Stimulated activated CD8-positive, alpha-beta memory T cell treated with anti-CD3 and anti-CD28 coated beads, Interleukin-7, amount 100 ng/mL, for 1 hour (primary cell): ENCODE measurements around the gene COPS9.

ENCODE experiments used
- DNase-seq, 2 donors: peaks; one replicate each; pipeline ENCODE4 v3.0.0-alpha.2; 2020; ENCODE audit warnings: low read depth in 2 of 2

COPS9 gene

DNA sequence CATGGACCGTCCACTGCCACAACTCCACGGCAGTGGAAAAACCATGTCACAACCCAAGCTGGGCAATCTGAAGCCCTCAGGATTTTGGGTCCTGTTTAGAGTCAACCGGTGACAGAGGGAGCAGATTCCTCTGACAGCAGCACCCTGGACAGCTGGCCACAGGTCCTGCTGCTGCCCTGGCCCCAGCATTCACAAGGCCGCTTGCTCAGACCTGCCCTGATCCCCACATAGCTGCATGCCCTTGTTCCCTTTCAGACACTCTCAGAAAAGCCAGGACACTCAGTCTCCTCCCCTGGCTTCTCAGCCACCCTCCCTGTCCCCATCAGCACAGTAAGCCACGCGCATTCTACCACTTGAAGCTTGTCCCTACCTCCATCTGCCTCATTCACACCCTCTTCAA lies 1.6 kb downstream of the COPS9 start:
- no peak for DNase-seq

DNA sequence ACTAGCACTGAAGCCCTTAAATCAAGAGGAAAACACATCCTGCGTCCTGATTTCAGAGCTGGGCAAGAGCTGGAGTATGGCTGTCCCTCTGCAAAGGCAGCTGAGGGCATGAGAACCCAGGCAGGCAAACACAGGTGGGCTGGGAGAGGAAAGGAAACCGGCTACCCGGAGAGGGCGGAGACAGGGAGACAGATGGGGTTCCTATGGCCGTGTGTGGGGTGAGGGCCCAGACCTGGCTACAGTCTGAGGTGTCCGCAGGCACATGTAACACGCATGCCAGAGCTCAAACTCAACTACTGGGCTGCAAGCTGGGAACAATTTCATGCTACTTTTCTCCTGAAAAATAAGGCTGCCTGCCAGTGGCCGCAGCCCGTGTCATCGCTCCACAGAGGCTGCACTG lies 2.7 kb downstream of the COPS9 start:
- no peak for DNase-seq

DNA sequence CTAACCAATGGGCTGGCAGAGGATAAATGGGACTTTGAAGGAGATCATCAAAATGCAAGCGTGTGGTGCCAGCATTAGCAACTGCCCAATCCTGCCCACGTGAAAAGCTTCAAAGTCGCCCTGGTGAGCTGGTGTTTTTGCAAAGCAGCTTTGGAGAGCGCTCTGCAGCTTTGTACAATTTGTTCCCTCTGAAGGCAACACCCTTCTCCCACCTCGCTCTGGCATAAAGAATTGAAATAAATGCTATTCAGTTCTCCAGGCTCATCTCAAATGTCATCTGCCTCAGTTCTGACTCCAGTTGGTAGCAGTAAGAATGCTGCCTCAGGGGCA lies 3.5 kb downstream of the COPS9 start:
- no peak for DNase-seq

- no peak for DNase-seq
These were observed 4.0 kb downstream of the COPS9 start for GRCh38 chr2:240131941-240132650.

DNA sequence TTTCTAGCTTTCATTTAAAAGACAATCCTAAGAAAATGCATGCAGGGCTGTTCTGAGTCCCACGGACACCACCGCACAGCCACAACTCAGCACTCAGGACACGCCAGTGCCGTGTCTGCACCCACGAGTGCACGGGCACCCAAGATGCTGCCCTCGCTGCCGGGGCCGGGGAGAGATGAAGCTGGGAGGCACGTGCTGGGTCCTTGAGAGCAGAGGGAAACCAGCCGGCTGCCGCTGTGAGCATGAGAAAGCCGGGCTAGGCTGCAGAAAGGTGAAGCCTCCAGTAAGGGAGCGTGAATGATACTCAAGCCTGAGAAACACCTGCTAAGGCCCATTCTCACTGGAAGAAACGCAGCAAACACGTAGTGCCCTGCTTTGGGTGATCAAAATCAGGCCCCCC lies 4.8 kb downstream of the COPS9 start:
- no peak for DNase-seq

GRCh38 chr2:240130393-240131195 lies 5.5 kb downstream of the COPS9 start:
- DNase-seq = no peak

- DNase-seq = no peak
These were observed 6.2 kb downstream of the COPS9 start for GRCh38 chr2:240129731-240130392.

- no peak for DNase-seq
These were observed 6.8 kb downstream of the COPS9 start for GRCh38 chr2:240129311-240129710.

GRCh38 chr2:240128608-240129145 lies 7.4 kb downstream of the COPS9 start:
- DNase-seq = no peak

- DNase-seq = no peak
These were observed 8.0 kb downstream of the COPS9 start for GRCh38 chr2:240127911-240128607.

DNA sequence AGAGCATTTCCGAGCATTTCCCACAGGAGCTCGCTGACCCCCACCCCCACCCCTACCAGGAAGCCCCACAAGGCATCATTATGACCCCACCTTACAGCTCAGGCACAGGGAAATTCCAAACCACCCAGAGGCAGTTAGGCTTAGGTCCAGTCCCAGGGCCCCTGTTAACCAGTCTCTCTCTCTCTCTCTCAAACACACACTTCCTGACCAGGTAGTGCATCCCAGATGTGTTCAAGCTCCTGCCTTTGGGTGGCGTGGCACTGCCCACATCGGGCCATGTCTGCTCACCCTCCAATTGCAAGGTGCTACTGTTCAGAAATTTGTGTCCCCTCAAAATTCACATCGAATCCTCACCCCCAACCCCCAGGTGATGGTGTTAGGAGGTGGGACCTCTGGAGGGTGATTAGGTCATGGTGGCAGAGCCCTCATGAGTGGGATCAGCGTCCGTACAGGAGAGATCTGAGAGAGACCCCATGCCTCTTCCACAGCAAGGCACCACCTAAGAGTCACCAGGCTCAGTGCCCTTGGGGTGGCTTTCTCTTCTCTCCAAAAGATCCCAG lies 8.8 kb downstream of the COPS9 start:
- DNase-seq = no peak

DNA sequence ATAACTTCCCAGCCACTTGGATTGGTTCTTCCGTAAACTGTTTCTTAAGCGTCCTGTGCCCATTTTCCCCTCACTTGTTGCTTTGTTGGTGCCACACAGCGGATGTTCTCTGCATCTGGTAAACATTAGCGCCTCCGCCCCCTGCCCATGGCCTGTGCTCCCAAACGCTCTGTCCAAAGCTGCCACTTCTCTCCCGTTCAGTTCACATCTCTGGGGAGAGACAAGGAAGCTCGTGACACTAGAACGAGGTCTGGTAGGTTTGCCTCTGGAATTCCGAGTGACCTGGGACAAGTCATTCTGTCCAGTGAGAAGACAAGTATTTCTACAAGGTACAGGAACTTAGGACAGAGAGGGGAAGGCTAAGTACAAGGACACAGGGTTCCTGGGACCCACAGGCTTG lies 9.4 kb downstream of the COPS9 start:
- DNase-seq = no peak

- DNase-seq = no peak
These were observed 10.4 kb downstream of the COPS9 start for GRCh38 chr2:240125742-240126141.

DNA sequence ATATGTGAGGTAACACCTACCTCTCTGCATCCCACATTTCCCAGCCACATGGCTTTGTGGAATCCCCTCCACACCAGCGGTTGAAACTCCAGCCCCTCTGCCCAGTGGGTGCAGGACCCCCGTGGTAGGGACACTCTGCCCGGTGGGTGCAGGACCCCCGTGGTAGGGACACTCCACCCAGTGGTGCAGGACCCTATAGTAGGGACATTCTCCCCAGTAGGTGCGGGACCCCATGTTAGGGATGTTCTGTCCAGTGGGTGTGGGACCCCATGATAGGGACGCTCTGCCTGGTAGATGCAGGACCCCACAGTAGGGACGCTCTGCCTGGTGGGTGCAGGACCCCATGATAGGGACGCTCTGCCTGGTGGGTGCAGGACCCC lies 11.5 kb downstream of the COPS9 start:
- no peak for DNase-seq

DNA sequence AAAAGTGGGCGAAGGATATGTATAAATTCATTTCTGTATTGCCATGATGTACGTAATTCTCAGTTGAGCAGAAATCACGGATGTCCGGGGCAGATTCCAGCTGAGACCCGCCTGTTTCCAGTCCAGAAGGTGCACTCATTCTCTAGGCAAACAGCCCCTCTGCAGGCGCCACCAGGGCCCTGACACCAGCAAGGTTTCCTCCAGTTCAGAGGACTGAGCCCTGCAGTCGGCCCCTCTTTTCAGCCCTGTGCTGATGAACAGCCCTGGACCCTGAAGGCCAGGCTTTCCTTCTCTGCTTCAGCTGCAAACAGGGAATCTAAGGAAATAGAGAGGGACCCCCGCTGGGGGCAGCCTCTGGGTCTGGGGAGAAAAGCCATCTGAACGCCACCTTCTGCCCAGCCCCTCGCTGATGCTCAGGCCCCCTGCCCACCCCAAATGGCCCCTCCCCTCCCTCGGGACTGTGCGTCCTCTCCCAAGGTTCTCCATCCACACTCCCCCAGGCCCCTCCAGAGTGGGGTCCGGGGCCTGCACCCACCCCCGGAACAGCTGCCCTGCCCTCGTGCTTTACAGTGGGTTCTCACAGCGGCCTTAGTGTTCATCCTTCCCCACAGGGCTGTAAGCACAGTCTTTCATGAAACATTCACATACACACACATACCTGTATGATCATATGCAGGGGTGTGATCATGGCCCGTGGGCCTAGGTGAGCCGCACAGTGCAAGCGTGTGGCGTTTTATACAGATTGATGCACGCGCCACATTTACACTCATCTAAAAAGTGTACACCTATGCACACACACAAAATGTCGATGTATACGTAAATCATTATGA lies 12.1 kb downstream of the COPS9 start:
- no peak for DNase-seq

- DNase-seq = no peak
These were observed 14.4 kb downstream of the COPS9 start for GRCh38 chr2:240121675-240122074.

DNA sequence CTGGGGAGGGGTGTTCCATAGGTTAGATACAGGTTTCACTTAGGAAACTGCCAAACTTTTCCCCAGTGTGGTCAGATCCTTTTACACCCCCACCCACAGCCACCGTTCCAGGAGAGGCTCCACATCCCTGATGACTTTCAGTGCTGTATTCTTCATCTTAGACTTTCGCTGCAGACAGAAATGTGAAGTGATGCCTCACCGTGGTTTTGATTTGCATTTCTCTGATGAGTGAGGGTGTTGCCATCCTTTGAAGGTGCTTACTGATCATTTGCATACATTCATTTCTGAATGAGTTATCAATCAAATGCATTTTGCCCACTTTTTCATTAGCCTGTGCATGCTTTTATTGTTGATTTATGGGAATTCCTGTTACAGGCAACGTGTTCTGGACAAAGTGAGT lies 14.9 kb downstream of the COPS9 start:
- no peak for DNase-seq

DNA sequence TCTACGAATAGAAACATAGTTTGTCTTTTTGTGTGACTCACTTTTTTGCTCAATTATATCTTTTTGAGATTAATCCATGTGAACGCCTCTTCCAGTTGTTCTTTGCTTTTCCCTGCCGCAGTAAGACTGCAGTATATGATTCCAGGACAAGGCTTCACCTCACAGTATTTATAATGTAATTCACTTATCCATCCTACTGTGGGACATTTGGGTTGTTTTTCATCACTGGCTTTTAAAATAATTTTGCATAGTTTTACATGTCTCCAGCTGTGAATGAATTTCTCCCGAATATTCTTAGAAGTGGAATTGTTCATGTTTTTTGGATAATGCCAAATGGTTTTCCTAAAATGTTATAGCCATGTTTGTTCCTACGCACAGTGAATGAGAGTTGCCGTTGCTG lies 21.9 kb downstream of the COPS9 start:
- no peak for DNase-seq

- no peak for DNase-seq
These were observed 23.0 kb downstream of the COPS9 start for GRCh38 chr2:240112914-240113690.

DNA sequence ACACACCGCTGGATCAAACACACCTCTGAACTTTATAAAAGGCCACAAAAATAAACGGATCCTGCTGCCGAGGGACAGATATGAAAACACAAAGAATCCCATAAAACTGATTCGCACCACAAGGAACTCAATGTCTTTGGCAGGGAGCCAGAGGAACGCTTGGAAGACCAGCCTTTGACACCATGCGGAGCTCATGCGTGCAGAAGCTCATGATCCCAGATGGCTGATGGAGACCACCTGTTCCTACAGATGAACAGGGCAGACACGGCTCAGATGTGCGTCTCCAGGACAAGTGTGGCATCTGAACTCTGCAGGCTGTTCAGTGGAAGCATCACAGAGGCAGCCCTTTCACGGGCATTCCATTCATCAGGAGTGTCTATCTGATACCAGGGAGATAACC lies 24.9 kb downstream of the COPS9 start:
- no peak for DNase-seq
